ENCODE results near the gene IL25.

The IL25 gene

GRCh38 chr14:23375527-23376251 lies 3.1 kb downstream of the IL25 start:
- no peak for TF ChIP-seq POLR2A (IDR thresholded peaks at IDR 0.05; ENCODE audit: low read depth, low read length)
- FAIRE-seq = no peak
- no peak for DNase-seq (ENCODE audit: insufficient read length, low spot score)

- no peak for TF ChIP-seq POLR2A (IDR thresholded peaks at IDR 0.05; ENCODE audit: low read depth, low read length)
- no peak for FAIRE-seq
- DNase-seq (ENCODE audit: insufficient read length, low spot score) = no peak
Measured at GRCh38 chr14:23376482-23377197, 4.0 kb downstream of the IL25 start, which contains the start of gene CMTM5. Gene CMTM5 (plus strand): TSS chr14:23377046. CDS start chr14:23377252, 206 bp downstream.

- FAIRE-seq (no peak), DNase-seq (ENCODE audit: insufficient read length, low spot score) (no peak)
- TF ChIP-seq POLR2A (IDR thresholded peaks at IDR 0.05; ENCODE audit: low read depth, low read length) = no peak
Measured at GRCh38 chr14:23377198-23377550, 4.6 kb downstream of the IL25 start.

GRCh38 chr14:23377573-23378563 lies 5.3 kb downstream of the IL25 start:
- FAIRE-seq (no peak), DNase-seq (ENCODE audit: insufficient read length, low spot score) (no peak)
- no peak for TF ChIP-seq POLR2A (IDR thresholded peaks at IDR 0.05; ENCODE audit: low read depth, low read length)

GRCh38 chr14:23378612-23379220 lies 6.1 kb downstream of the IL25 start:
- no peak for DNase-seq (ENCODE audit: insufficient read length, low spot score)
- FAIRE-seq = no peak

GRCh38 chr14:23379366-23380196 lies 7.0 kb downstream of the IL25 start:
- FAIRE-seq (no peak), DNase-seq (ENCODE audit: insufficient read length, low spot score) (peak; percentile 60)
- no peak for TF ChIP-seq POLR2A (IDR thresholded peaks at IDR 0.05; ENCODE audit: low read depth, low read length)

More at GRCh38 chr14:23378612-23379220, 6.1 kb downstream of the IL25 start:
- TF ChIP-seq POLR2A (IDR thresholded peaks at IDR 0.05; ENCODE audit: low read depth, low read length) = no peak

- no peak for DNase-seq (ENCODE audit: insufficient read length, low spot score)
- no peak for TF ChIP-seq POLR2A (IDR thresholded peaks at IDR 0.05; ENCODE audit: low read depth, low read length)
- FAIRE-seq = no peak
Measured at GRCh38 chr14:23380197-23380914, 7.7 kb downstream of the IL25 start.

GRCh38 chr14:23380976-23381375 lies 8.4 kb downstream of the IL25 start:
- no peak for TF ChIP-seq POLR2A (IDR thresholded peaks at IDR 0.05; ENCODE audit: low read depth, low read length)
- DNase-seq (ENCODE audit: insufficient read length, low spot score) (no peak), FAIRE-seq (no peak)

GRCh38 chr14:23381871-23382270 lies 9.3 kb downstream of the IL25 start:
- no peak for TF ChIP-seq POLR2A (IDR thresholded peaks at IDR 0.05; ENCODE audit: low read depth, low read length)
- no peak for FAIRE-seq
- DNase-seq (ENCODE audit: insufficient read length, low spot score) = no peak

GRCh38 chr14:23382276-23382675 lies 9.7 kb downstream of the IL25 start:
- FAIRE-seq = no peak
- no peak for TF ChIP-seq POLR2A (IDR thresholded peaks at IDR 0.05; ENCODE audit: low read depth, low read length)
- DNase-seq (ENCODE audit: insufficient read length, low spot score) = no peak

GRCh38 chr14:23382731-23383440 lies 10.3 kb downstream of the IL25 start:
- DNase-seq (ENCODE audit: insufficient read length, low spot score) (no peak), FAIRE-seq (no peak)

More at GRCh38 chr14:23382731-23383440, 10.3 kb downstream of the IL25 start:
- TF ChIP-seq POLR2A (IDR thresholded peaks at IDR 0.05; ENCODE audit: low read depth, low read length) = no peak
